Effector memory CD4-positive, alpha-beta T cell (primary cell): ENCODE data around the gene TBC1D3B.
"Not testable (repeated sequence)": the region's sequence is repeated elsewhere in the genome, so short reads cannot be mapped to it uniquely, and the experiment has no call there.

Source experiments
- DNase-seq, 3 donors: peaks; one replicate each; pipeline ENCODE4 v3.0.0-alpha.2; 2020
- H3K27ac ChIP-seq: 2 replicates; pipeline ENCODE4 v1.7.0; 2013; ENCODE audit warnings: mild to moderate bottlenecking, low read length, moderate library complexity; ENCODE audit not compliant: insufficient read depth, poor library complexity, severe bottlenecking
- H3K27me3 ChIP-seq: replicated peaks from 2 replicates; pipeline ENCODE4 v1.7.0; 2013; ENCODE audit warnings: mild to moderate bottlenecking, low read length; ENCODE audit not compliant: insufficient read depth, control insufficient read depth, poor library complexity, severe bottlenecking
- H3K36me3 ChIP-seq: 2 replicates; pipeline ENCODE4 v1.7.0; 2013; ENCODE audit warnings: mild to moderate bottlenecking, low read length, moderate library complexity; ENCODE audit not compliant: control insufficient read depth, insufficient read depth
- H3K4me1 ChIP-seq: 2 replicates; pipeline ENCODE4 v1.7.0; 2013; ENCODE audit warnings: low read length, mild to moderate bottlenecking; ENCODE audit not compliant: control insufficient read depth, insufficient read depth, poor library complexity, severe bottlenecking
- H3K4me3 ChIP-seq: 2 replicates; pipeline ENCODE4 v1.7.0; 2013; ENCODE audit warnings: low read length, low read depth, mild to moderate bottlenecking; ENCODE audit not compliant: insufficient read depth, poor library complexity, severe bottlenecking
- H3K9me3 ChIP-seq: 2 replicates; pipeline ENCODE4 v1.7.0; 2013; ENCODE audit warnings: mild to moderate bottlenecking, low read length, moderate library complexity; ENCODE audit not compliant: control insufficient read depth

TBC1D3B gene

DNA sequence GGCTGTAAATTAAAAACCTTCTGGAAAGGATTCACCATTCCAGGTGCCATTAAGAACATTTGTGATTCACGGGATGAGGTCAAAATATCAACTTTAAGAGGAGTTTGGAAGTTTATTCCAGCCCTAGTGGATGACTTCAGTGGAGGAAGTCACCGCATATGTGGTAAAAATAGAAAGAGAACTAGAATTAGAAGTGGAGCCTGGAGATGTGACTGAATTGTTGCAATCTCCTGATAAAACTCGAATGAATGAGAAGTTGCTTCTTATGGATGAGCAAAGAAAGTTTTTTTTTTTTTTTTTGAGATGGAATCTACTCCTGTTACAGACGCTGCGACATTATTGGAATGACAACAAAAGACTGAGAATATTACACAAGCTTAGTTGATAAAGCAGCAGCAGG, 46.1 kb downstream of the TBC1D3B start:
- H3K36me3 ChIP-seq: no peaks in the 10 kb centered on the region
- peaks cover 2% of the 10 kb centered on the region for H3K27me3 ChIP-seq
- H3K27ac ChIP-seq: no peak overlapping the region
- peaks cover 3% of the 10 kb centered on the region for H3K9me3 ChIP-seq
- H3K4me1 ChIP-seq: no peaks in the 10 kb centered on the region
- no peak for DNase-seq
- no peak overlapping the region for H3K4me3 ChIP-seq

DNA sequence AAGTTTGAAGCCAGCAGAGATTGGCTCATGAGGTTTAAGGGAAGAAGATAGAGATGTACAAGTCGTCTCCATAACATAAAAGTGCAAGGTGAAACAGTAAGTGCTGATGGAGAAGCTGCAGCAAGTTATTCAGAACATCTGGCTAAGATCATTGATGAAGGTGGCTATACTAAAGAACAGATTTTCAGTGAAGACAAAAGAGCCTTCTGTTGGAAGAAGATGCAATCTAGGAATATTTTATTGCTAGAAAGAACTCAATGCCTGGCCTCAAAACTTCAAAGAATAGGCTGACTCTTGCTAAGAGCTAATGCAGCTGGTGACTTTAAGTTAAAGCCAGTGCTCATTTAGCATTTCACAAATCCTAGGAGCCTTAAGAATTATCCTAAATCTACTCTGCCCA, 46.8 kb downstream of the TBC1D3B start:
- no peak overlapping the region for H3K27ac ChIP-seq
- no peaks in the 10 kb centered on the region for H3K27me3 ChIP-seq
- H3K4me1 ChIP-seq: no peaks in the 10 kb centered on the region
- no peak overlapping the region for H3K4me3 ChIP-seq
- H3K36me3 ChIP-seq: no peaks in the 10 kb centered on the region
- H3K9me3 ChIP-seq: peaks cover 3% of the 10 kb centered on the region
- DNase-seq: no peak

DNA sequence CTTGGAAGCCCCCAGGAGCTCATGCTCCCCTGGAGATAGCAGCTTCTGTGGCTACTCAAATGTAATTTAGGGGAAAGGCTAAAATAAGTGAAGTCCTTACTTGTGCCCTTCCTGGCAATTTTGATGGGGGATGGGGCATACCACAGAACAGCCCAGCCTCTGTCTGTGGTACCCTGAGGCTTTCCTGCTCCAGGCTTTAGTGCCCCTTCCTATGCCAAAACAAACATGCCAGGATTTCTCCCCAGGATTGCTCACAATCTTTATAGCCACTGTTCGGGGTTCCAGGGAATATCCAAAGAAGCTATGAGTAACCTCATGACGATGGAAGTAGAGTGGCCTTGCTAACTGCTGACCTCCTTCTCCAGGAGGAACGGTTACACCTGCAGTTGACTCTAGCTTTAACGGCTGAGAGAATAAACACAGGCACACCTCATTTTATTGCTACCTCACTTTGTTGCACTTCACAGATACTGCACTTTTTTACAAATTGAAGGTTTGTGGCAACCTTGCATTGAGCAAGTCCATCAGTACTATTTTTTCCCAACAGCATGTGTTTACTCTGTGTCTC, 47.9 kb downstream of the TBC1D3B start:
- peaks cover 3% of the 10 kb centered on the region for H3K9me3 ChIP-seq
- no peak overlapping the region for H3K27ac ChIP-seq
- H3K36me3 ChIP-seq: no peaks in the 10 kb centered on the region
- no peak for DNase-seq
- H3K4me1 ChIP-seq: no peaks in the 10 kb centered on the region
- no peak overlapping the region for H3K4me3 ChIP-seq
- H3K27me3 ChIP-seq: no peaks in the 10 kb centered on the region

DNA sequence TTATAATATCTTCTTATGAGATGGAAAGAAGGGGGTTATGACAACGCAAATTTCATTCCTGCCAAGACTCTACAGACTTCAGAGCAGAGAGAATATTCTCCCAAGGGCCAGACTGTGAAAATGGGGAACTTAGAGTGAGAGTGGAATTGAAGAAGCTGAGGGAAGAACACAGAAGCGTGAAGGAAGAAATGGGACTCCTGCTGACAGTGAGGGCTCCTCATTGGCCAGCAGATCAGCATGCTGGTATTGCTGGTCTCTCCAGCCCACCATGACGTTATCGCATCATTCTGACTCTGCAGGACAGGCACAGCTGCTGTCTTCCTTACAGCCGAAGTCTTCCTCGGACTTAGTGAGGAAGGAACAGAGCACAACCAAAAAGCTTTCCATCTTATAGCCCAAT, 48.5 kb downstream of the TBC1D3B start:
- Histone ChIP-seq H3K27ac (no peak overlapping the region), H3K9me3 (peaks cover 3% of the 10 kb centered on the region), H3K4me3 (no peak overlapping the region), H3K27me3 (no peaks in the 10 kb centered on the region), H3K36me3 (no peaks in the 10 kb centered on the region), H3K4me1 (no peaks in the 10 kb centered on the region)
- no peak for DNase-seq

DNA sequence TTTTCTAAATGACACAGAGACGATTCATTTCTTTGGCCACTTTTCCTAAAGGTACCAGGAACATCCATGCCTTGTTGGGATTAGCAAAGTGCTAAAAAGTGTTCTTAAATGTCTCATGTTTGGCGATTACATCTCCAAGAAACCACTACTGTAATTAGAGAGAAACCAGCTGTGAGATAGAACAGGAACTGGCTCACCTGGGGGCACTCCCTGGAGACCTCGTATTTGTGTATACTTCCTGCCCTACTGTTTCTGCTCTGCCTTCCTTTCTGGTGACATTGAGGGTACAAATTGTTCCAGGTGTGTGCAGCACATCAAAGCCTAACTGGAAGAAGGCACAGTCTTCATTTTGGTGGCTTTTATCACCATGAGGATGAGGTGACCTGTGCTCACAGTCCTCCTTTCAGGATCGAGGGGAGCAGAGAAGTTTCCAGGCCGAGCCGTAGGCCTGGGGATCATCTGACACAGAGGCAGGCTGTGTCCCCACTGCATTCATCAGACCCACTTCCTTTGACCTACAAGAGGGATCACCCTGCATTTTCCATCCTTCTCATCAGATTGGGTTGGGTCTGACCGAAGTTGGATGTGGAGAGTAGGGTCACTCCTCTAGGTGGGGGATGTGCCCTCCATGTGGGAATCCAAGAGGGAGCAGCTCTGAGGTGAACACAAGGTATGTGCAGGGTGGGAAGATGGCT, 49.1 kb downstream of the TBC1D3B start:
- Histone ChIP-seq H3K4me3 (no peak overlapping the region), H3K4me1 (no peaks in the 10 kb centered on the region)
- no peak for DNase-seq

DNA sequence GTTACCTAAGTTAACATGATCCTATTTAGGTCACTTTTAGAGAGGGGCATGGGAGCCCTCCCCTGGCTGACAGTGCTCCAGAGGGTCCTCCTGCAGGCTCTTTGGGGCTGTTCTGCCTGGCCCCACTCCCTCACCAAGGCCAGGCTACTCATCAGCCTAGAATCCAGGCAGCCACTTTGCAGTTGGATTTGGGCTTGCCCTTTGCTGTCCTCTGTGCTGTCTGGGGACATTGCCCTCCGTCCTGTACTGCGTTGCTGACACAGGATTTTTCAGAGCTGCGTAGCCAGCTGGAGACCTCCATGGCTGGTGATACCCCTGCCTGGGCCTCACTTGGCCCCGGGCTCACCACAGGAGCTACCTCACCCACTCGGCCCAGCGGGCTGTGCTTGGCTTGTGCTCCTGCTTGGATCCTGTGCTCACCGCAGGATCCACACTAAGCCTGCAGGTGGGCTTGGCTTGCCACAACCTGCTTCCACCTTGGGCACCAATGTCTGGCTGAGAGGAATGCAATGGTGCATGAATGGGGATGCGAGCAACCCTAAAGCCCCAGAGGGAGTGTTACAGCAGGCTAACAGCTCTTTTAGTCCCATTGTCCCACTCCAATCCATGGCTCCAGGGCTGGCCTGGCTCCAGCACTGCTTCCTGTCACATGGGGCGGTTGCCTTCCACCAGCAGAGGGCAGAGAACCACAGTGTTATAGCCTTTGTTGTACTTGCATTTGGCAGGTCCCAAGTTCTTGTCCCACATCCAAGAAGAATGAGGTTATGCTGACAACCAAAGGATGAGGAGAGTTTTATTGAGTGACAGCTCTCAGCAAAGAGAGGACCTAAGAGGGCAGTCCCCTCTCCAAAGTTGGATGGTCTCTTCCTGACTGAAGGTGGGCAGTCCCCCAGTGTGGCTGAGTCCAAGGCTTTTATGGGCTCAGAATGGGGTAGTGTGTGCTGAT, 51.3 kb downstream of the TBC1D3B start:
- H3K4me3 ChIP-seq: no peak overlapping the region
- no peaks in the 10 kb centered on the region for H3K4me1 ChIP-seq
- H3K27ac ChIP-seq: no peak overlapping the region
- DNase-seq: no peak
- H3K36me3 ChIP-seq: no peaks in the 10 kb centered on the region
- H3K9me3 ChIP-seq: peaks cover 3% of the 10 kb centered on the region
- H3K27me3 ChIP-seq: no peaks in the 10 kb centered on the region

More for the DNA sequence above, 49.1 kb downstream of the TBC1D3B start:
- Histone ChIP-seq H3K9me3 (peaks cover 3% of the 10 kb centered on the region), H3K27me3 (no peaks in the 10 kb centered on the region), H3K36me3 (no peaks in the 10 kb centered on the region), H3K27ac (no peak overlapping the region)

DNA sequence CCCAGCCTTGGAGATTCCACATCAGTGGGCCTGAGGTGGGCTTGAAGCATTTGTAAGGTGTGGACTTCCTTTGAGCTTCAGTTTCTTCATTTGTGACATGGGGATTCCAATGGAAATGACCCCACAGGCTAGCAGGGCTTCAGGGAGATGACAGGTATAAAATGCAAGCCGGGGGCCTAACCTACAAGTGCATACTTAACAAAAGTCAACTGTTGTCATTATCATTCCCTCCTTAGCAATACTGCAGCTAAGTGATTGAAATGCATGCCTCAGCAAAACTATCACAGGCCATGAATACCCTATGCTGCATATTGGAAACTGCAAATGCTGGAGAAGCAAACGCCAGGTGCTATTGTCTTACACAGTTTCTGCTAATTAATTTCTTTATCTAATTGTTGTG, 53.0 kb downstream of the TBC1D3B start:
- Histone ChIP-seq H3K4me3 (no peak overlapping the region), H3K36me3 (no peaks in the 10 kb centered on the region), H3K27me3 (no peaks in the 10 kb centered on the region), H3K9me3 (peaks cover 3% of the 10 kb centered on the region), H3K4me1 (no peaks in the 10 kb centered on the region), H3K27ac (no peak overlapping the region)
- DNase-seq: no peak

DNA sequence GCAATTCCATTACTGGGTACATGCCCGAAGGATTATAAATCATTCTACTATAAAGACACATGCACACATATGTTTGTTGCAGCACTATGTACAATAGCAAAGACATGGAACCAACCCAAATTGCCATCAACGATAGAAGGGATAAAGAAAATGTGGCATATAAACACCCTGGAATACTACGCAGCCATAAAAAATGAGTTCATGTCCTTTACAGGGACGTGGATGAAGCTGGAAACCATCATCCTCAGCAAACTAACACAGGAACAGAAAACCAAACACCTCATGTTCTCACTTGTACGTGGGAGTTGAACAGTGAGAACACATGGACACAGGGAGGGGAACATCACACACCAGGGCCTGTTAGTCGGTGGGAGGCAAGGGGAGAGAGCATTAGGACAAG, 55.3 kb downstream of the TBC1D3B start:
- H3K36me3 ChIP-seq, H3K4me3 ChIP-seq, H3K4me1 ChIP-seq, H3K27me3 ChIP-seq, H3K27ac ChIP-seq, DNase-seq, H3K9me3 ChIP-seq: not testable (repeated sequence)

DNA sequence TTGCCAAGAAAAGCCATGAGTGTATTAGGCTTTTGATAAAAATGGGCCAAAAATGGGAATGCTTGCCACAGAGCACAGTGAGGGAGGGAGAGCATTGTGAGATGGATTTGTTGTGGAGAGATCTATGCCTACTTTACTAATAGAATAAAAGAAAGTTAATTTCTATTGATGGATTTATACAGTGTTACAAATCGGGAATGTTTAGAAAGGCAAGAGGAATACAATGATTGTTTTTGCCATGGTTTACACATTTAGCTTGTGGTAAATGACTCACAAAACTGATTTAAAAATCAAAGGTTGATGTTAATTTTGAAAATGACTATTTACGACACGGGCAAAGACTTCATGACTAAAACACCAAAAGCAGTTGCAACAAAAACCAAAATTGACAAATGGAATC, 56.2 kb downstream of the TBC1D3B start:
- Histone ChIP-seq H3K27me3 (no peaks in the 10 kb centered on the region), H3K27ac (no peak overlapping the region), H3K4me1 (no peaks in the 10 kb centered on the region), H3K36me3 (no peaks in the 10 kb centered on the region), H3K4me3 (no peak overlapping the region), H3K9me3 (no peaks in the 10 kb centered on the region)
- no peak for DNase-seq
